ENCODE data around the gene TRPM2.

DNA sequence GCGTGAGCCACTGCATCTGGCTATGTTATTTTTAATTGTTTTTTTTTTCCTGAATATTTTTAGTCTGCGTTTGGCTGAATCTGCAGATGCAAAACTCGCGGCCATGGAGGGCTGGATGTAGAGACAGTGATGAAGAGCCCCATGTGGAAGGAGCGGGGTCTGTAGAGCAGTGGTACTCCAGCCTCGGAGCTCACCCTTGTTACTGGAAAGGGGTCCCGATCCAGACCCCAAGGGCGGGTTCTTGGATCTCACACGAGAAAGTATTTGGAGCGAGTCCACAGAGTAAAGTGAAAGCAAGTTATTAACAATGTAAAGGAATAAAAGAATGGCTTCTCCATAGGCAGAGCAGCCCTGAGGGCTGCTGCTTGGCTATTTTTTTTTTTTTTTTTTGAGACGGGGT is 2.7 kb downstream of the TRPM2 start:
- TF ChIP-seq, protein P1, sequence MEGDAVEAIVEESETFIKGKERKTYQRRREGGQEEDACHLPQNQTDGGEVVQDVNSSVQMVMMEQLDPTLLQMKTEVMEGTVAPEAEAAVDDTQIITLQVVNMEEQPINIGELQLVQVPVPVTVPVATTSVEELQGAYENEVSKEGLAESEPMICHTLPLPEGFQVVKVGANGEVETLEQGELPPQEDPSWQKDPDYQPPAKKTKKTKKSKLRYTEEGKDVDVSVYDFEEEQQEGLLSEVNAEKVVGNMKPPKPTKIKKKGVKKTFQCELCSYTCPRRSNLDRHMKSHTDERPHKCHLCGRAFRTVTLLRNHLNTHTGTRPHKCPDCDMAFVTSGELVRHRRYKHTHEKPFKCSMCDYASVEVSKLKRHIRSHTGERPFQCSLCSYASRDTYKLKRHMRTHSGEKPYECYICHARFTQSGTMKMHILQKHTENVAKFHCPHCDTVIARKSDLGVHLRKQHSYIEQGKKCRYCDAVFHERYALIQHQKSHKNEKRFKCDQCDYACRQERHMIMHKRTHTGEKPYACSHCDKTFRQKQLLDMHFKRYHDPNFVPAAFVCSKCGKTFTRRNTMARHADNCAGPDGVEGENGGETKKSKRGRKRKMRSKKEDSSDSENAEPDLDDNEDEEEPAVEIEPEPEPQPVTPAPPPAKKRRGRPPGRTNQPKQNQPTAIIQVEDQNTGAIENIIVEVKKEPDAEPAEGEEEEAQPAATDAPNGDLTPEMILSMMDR (IDR thresholded peaks at IDR 0.05): no peak
- TF ChIP-seq EP300 (IDR thresholded peaks at IDR 0.05): no peak
- TF ChIP-seq POLR2A (IDR thresholded peaks at IDR 0.05): no peak
